Dermis microvascular lymphatic vessel endothelial cell (primary cell): Measurements from ENCODE around the gene ECHDC3. TPM values are rescaled to one million over a fixed set of nuclear protein-coding genes. Genes with fewer than 3 reads are reported as not detected.
A peak's percentile ranks its signal among the peaks of the same experiment; 100 is the strongest.

Experiments
- DNase-seq, 2 donors: peaks; one replicate each; pipeline versions ENCODE4 v3.0.0 to v3.0.0-alpha.2; 2010; ENCODE audit warnings: low read depth in 2 of 2
- total RNA-seq: library from RNA; depleted of rRNA; stranded (reverse); fragments of >200 nt; gene quantifications from 2 replicates; pipeline ENCODE4 v1.2.1, GENCODE V29; 2014

ECHDC3 gene
- total RNA-seq, 1 donor from 2014 or later: 16.7 TPM

DNA sequence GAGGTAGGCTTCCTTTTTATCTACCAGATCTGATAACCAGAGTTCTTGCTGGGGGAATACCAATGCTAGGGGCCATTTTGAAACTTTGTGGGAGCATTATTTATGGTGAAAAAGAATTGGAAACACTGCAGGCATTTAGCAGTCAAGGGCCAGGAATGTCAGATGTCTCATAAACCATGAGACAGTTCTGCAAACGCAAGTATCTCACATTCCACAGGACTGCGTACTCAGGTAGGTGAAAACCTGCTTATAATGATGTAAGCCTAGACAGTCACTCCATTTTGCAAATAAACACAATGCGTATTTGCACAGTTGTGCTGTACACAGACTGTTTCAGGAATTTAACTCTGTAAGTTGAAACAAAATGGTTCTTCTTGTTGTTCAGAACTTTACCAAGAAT, 33.9 kb downstream of the ECHDC3 start:
- DNase-seq: no peak

DNA sequence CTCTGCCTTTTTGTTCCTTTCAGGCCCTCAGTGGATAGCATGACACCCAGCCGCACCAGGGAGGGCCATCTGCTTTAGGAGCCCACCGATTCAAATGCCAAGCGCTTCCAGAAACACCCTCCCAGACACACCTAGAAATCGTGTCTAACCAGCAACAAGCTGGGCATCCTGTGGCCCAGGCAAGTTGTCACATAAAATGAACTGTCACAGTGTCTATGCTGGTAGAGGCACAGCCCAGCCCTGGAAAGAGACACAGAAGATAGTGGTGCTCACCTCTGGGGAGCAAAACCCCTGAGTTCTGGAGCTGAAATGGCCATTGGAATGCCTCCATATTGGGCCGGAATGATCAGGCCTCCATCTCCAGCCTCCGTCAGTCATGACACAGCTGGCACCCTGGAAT, 38.9 kb downstream of the ECHDC3 start:
- no peak for DNase-seq

DNA sequence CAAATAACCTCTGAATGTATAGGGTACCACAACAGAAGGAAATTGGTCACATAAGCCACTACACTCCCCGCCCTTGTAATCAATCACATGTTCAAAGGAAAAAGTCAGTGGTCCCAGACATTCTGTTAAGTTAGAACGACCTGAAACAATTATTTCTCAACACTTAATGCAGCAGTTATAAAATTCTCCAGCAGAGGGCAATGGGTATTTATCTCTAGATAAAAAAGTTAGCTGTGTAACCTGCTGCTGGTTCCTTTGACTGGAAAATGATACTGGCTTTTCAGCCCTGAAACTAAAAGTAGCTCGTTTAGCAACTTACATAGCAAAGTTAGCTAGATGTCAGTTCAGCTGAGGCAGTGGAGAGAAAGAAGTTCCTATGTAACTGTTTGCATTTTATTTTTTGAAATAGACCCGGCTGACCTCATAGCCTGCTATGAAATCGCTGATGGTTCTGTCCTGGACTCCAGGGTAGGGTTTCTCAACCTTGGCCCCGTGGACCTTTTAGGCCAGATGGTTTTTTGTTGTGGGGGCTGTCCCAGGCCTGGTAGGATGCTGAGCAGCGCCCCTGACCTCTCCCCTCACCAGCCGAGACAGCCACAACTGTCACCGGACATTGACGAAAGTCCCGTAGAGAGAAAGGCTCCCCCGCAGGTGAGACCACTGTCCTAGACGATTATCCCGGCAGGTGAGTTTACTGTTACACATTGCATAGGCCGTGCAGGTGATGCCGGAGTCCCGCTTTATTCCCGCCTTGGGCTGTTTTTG, 40.8 kb downstream of the ECHDC3 start:
- peak; percentile 57 to 68 for DNase-seq

DNA sequence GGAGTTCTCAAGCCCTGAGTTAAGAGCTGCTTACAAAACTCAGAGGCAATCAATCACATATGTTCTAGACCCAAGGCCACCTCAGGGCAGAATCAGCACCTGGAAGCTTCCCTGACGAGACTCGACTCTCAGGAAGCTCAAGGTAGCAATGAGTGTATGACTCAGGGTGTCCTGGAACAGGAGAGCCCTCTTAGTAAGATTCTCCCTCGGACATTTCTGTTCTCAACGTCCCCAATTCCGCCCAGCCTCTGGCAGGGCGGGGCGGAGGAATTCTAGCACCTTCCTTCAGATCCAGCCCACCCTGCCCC, 41.3 kb downstream of the ECHDC3 start:
- DNase-seq: no peak

DNA sequence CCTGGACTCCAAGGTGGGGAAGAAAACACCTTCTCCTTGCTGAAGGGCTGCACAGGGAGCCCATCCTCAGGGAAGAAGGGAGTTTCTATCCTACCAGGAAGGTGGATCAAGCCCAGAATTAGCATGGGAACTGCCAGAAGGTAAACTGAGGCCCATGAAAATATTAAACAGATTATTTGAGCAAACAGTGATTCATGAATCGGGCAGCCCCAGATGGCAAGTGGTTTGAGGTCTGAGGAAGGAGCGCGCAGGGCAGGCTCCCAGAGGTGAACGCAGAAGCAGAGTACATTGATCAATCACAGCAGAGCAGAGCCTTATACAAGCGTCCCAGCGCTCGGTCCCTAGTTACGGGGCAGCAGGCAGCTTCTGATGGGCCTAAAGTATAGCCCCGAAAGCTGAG, 45.2 kb downstream of the ECHDC3 start:
- no peak for DNase-seq

DNA sequence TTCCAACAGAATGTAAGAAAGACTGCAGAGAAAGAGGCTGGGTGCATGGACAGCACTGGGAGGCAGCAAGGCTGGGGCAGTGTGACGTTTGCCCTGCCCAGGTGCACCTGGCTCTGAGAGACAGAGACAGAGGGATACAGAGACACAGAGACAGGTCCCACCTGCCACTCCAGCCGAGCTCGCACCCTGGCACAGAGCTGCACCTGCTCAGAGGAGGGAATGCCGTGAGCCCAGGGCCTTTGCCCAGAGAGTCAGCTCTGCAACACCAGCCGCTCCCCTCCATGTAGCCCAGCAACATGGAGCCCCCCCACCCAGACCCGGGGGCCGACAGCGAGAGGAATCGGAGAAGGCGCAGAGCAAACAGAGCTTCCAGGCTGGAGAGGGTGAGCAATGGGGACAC, 45.7 kb downstream of the ECHDC3 start:
- no peak for DNase-seq

DNA sequence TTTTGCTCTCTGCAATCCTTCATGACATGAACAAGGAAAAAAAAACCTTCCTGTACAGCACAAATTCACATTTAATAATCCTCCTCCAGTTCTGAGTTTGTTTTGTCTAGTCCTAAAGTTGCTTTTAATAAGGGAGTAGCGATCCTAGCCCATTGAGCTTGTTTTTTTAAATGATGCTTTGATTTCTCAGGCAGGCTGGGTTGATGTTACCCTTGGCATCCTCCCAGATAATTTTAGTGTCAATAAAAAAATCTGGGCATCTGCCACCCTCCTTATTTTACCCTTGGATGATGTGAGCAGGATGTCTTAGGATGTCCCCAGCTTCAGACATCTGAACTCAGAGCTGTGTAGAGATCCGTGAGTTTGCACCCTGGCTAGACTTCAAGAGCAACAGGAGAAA, 47.1 kb downstream of the ECHDC3 start:
- no peak for DNase-seq

DNA sequence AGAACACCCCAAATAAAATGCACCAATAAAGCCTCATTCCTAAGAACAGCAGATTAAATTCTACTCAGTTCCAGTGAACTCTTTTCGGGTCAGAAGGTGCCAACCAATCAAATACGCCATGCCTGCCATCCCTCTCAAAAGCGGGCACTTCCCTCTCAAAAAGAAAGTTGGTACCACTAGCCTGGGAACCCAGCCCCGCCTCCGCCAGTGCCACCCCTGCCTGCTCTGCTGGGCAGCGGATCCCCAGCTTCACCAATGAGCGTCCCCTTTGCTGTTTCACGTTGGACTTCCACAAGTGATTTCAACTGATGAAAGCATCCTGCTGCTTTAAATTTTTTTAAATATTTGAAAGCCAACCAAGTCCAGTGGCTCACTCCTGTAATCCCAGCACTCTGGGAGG, 47.8 kb downstream of the ECHDC3 start:
- no peak for DNase-seq

DNA sequence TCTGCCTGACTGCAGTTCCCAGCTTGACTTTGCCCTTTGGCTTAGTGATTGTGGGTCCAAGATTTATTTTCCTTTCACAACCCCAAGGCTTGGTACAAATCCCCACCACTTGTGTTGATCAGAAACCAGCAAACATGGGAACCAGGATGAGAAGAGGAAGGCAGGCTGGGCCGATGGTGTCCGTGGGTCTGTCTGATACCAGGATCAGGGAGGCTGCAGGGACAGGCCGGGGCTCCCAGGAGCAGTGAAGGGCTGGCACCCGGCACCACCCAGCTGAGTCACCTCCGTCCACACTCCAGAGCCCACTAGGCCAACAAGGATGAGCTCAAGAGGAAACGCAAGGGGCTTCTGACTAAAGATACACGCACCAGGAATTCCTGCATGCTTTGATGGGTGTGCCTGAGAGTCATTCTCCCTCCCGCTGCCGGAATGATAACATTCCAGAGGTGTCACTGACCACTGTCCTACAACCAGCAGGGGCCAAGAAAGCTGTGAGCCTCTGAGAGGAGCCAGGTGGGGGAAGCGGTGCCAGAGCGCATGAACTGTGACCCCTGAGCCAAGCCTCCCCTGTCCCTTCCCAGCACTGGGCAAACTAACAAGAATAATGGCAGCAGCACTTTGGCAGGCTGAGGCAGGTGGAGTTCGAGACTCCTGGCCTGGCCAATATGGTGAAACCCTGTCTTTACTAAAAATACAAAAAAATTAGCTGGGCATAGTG, 51.7 kb downstream of the ECHDC3 start:
- DNase-seq: peak; percentile 24 to 64

DNA sequence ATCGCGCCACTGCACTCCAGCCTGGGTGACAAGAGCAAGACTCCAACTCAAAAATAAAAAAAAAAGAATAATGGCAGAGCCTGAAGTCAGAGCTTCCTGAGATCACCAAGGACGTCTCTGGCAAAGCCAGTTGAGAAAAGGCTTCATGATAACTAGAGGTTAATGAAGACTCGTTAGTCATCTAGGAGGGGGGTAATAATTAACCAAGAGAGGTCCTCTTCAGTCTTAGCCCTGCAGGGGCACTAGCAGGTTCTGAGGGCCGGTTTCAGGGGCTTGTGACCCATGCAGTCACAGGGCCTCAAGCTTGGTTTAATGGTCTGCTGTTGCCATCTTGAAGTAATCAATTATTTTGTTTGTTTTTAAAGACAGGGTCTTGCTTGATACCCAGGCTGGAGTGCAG, 52.4 kb downstream of the ECHDC3 start:
- DNase-seq: no peak

DNA sequence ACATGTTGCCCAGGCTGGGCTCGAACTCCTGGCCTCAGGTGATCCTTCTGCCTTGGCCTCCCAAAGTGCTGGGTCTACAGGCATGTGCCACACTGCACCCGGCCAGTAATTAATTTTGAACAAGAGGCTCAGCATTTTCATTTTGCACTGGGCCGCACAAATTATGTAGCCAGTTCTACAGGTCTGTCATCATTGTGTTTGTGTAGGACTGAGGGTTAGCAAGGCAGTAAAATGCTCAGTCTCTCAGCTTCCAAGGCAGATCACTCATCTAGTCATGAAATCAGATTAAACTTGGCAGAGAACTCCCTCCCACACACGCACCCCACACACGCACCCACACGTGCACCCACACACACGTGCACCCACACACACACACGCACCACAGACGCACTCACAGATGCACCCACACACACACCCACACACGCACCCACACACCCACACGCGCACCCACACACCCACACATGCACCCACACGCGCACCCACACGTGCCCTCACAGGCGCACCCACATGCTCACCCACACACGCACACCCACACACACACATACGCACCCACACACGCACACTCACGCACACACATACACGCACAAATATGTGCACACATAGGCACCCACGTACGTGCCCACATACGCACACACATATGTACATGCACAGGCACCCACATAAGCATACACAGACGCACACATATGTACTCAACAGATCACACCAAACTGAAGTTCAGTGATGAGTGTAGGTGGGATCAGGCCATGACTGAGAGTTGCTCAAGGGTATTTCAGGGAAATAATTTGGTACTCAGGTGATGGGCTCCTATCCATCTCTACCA, 53.1 kb downstream of the ECHDC3 start:
- no peak for DNase-seq

DNA sequence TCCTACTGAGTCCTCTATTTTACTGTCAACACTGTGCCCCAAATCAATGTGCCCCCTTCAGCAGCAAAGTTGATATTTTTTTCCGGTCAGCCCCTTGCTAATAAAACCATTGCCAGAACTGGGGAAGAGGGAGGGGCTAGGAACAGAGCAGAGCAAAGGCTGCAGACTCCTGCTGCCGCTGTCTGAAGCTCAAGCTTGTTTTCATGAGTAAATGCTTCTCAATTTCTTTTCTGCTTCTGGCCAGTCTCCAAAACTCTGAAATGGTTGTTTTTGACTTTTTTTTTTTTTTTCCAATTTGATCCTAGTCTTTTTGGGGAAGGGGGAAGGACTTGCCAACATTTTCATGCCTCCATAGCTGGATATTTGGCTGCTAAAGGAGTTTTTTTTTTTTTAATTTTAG, 54.3 kb downstream of the ECHDC3 start:
- no peak for DNase-seq

DNA sequence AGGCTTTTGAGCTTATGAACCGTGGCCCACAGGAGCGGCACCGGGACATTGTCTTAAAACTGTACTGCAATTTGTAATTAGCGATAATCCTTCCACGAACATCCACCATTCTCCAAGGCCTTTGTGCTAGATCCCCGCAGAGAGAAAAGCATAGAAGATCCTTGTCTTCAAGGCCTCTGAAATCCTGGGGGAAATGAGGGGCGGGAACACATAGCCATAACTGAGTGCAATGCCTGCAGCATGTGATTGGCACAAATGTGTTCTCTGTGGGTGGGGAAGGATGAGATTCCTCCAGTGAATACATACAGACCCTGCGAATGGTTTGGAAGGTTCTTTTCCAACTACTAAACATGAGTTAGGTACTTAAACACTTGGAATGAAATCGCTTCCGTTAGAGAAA, 55.1 kb downstream of the ECHDC3 start:
- DNase-seq: no peak

DNA sequence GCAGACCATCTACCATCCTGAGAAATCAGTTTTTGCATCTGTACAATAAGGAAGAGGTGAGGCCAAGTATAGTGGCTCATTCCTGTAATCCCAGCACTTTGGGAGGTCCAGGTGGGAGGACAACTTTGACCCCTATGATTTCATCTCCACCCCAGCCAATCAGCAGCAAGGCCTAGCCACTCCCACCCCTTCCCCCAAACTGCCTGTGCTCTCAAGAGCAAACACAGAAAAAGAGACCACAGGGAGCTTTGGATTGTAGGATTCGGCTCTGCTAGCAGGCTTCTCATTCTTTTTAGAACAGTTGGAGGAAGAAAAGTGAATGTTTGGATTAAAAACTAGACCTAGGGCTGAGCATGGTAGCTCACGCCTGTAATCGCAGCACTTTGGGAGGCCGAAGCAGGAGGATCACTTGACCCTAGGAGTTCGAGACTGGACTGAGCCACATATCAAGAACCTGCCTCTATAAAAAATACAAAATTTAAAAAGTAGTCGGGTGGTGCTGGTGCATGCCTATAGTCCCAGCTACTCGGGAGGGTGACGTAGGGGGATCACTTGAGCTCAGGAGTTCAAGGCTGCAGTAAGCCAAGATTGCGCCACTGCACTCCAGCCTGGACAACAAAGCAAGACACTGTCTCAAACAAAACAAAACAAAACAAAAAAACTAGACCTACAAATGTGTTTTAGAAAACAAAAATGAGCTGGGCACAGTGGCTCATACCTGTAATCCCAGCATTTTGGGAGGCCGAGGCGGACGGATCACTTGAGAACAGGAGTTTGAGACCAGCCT, 55.9 kb downstream of the ECHDC3 start:
- no peak for DNase-seq

DNA sequence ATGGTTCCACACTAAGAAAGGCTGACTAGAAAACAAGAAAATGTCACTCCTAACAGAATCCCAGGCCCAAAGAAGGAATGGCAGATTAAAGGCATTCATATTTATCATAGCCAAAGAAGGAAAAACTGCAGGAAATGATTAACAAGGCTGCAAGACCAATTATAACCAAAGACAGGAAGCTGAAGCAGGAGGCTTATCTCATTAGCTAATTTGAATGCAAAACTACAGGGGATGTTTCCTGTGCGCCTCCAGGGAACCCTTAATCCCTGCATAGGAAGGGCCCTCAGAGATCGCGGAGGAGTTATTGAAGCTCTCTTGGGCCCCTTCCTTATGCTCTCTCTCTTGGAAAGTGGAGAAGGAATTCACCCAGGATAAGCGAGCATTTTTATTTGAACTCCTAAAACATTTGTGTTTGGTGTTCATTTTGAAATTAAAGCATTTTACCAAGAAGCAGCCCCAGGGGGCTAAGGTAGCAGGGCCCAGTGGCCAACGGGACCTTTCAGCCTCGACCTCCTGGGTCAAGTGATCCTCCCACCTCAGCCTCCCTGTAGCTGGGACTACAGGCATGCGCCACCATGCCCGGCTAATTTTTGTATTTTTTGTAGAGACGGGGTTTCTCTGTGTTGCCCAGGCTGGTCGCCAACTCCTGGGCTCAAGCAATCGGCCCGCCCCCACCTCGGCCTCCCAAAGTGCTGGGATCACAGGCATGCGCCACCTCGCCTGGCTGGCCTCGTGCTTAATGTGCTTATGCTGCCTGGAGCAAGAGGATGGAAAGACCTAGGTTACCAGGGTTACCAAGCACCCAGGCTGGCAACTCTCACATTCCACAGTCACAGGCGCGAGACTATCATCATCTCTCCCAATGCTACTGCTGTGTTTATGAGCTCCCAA, 56.9 kb downstream of the ECHDC3 start:
- DNase-seq: peak in 1 of 2 donors; percentile 67

DNA sequence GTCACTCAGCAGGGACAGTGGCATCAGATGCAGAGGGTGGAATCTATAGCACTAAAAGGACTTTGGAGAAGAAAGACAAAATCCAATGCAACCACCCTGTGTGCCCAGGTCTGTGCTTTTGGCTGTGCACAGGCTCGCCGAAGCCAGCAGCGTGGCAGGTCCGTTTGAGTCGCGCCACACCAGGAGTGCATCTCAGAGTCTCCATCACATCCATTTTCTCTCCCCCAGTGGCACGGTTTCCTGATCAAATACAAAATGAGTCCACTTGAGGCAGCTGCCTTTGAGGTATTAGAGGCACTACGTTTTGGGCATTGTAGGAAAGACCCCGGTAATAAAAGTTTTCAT, 57.5 kb downstream of the ECHDC3 start:
- no peak for DNase-seq

DNA sequence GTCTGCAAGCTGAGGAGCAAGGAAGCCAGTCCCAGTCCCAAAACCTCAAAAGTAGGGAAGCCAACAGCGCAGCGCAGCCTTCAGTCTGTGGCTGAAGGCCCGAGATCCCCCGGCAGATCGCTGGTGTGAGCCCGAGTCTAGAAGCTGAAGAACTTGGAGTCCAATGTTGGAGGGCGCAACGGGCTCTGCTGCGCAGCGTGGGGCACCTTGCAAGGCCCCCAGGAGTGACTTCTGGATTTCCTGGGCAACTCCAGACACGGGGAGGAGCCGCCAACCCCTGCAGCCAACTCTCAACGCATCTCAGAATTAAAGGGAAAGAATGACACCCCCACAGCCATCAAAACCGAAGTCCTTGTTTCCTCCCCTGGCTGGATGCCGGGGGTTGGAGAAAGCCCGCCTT, 62.2 kb downstream of the ECHDC3 start:
- no peak for DNase-seq

DNA sequence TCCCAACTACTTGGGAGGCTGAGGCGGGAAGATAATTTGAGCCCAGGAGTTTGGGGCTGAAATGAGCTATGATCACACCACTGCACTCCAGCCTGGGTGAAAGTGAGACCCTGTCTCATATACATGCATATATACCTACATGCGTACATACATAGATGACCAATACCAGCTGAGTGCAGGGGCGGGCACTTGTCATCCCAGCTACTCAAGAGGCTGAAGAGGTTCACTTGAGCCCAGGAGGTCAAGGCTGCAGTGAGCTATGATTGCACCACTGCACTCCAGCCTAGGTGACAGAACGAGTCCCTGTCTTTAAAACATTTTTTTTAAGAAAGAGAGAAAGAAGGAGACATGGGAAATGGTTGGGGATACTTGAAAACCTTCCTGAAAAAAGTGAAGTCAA, 63.6 kb downstream of the ECHDC3 start:
- no peak for DNase-seq

DNA sequence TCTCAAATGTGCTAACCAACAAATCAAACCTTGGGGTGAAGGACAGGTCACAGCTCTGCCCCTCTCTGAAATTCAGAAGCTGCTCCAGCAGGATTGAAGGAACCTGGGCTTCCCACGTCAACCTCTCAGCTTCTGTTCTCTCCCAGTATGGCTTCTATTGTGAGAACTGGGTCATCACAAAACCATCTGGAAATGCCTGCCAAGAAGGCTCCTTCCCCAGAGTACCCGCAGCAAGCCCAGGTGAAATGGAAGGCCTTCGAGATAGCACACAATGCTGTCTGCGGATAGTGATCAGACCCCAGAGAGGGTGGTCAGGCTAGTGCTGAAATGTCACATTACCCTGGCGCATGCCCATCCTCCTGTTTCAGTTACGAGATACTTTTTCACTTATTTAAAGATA, 64.5 kb downstream of the ECHDC3 start:
- no peak for DNase-seq

DNA sequence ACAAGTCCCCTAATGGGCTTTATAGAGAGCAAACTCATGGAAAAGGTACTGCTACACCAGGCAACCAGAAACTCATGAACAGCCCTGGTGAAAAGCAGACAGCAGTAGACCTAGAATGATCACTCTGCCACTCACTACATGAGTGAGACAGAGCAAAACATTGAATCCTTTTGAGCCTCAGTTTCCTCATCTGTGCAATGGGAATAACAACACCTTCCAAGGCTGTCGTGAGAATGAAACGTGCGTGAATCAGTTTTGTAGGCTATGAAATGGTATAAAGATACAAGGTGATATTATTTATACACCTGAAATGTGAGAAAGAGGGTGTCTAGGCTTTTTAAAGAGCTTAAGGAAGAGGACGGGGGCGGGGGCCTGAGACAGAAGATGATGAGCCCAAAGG, 66.6 kb downstream of the ECHDC3 start:
- no peak for DNase-seq

DNA sequence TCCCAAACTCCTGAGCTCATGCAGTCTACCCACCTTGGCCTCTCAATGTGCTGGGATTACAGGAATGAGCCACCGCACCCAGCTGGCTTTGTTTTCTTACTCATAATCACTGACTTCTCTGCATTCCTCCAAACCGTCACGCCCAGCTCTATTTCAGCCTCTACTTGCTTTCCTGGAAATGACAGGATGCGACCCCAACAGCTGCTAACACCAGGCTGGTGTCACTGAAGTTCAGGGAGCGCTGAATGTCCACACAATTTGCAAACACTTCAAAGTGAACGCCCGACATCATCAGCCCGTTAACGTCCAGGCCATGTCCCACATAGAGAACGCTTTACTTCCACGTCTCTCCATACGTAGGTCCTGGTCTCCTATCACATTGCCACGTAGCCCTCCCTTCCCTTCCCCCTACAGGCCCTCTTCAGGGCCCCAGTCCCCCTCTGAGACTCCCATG, 68.2 kb downstream of the ECHDC3 start:
- DNase-seq: peak; percentile 23 to 30
